RWPE2 (cell line): ENCODE results near the gene PMPCA.

Experiments used
- ATAC-seq: fragments of 200-7000 bp; cut with Tn5 transposase; 3 replicates; pipeline ENCODE4 v1.9.1; 2021; ENCODE audit warnings: low read depth
- DNase-seq: peaks from one replicate; pipeline ENCODE4 v3.0.0-alpha.2; 2020; ENCODE audit warnings: low spot score
- H3K27ac ChIP-seq: fragments of 450-650 bp; 2 replicates; pipeline ENCODE4 v1.5.1; 2017; ENCODE audit warnings: mild to moderate bottlenecking; ENCODE audit not compliant: poor library complexity, severe bottlenecking
- H3K27me3 ChIP-seq: fragments of 250-450 bp; sonication (Bioruptor Pico); 2 replicates; pipeline ENCODE4 v1.5.1; 2021; ENCODE audit warnings: mild to moderate bottlenecking, moderate library complexity; ENCODE audit not compliant: insufficient read depth, poor library complexity, severe bottlenecking
- H3K36me3 ChIP-seq: fragments of 250-450 bp; sonication (Bioruptor Pico); 2 replicates; pipeline ENCODE4 v1.5.1; 2020; ENCODE audit warnings: low read depth, mild to moderate bottlenecking, moderate library complexity
- H3K4me1 ChIP-seq: fragments of 250-450 bp; sonication (Bioruptor Pico); 2 replicates; pipeline ENCODE4 v1.5.1; 2021; ENCODE audit warnings: mild to moderate bottlenecking, moderate library complexity; ENCODE audit not compliant: insufficient read depth, poor library complexity, severe bottlenecking
- H3K4me3 ChIP-seq: fragments of 250-450 bp; sonication (Bioruptor Pico); 2 replicates; pipeline ENCODE4 v1.5.1; 2021; ENCODE audit warnings: mild to moderate bottlenecking, moderate library complexity; ENCODE audit not compliant: severe bottlenecking
- H3K9me3 ChIP-seq: fragments of 250-450 bp; sonication (Bioruptor Pico); 2 replicates; pipeline ENCODE4 v1.5.1; 2021; ENCODE audit warnings: mild to moderate bottlenecking, moderate library complexity; ENCODE audit not compliant: severe bottlenecking
- CTCF ChIP-seq: fragments of 450-650 bp; IDR thresholded peaks from one replicate; pipeline ENCODE4 v1.5.1; 2017; ENCODE audit warnings: mild to moderate bottlenecking, moderate library complexity; ENCODE audit not compliant: poor library complexity, severe bottlenecking

PMPCA gene

GRCh38 chr9:136407911-136408310 lies 2.5 kb upstream of the PMPCA start:
- peaks cover 65% of the 10 kb centered on the region for H3K36me3 ChIP-seq

GRCh38 chr9:136409557-136410455 lies 652 bp upstream of the PMPCA start:
- Histone ChIP-seq H3K36me3 (peaks cover 72% of the 10 kb centered on the region), H3K4me1 (peaks cover 8% of the 10 kb centered on the region), H3K4me3 (peak overlapping the region; percentile 76), H3K27ac (peak overlapping the region; percentile 66), H3K9me3 (no peaks in the 10 kb centered on the region), H3K27me3 (no peaks in the 10 kb centered on the region)
- DNase-seq (peak; percentile 61), ATAC-seq (peak; percentile 49)
- TF ChIP-seq CTCF = no peak

More at GRCh38 chr9:136407911-136408310, 2.5 kb upstream of the PMPCA start:
- ATAC-seq = no peak
- Histone ChIP-seq H3K9me3 (no peaks in the 10 kb centered on the region), H3K4me1 (peaks cover 8% of the 10 kb centered on the region), H3K27me3 (no peaks in the 10 kb centered on the region), H3K27ac (no peak overlapping the region), H3K4me3 (no peak overlapping the region)
- TF ChIP-seq CTCF = no peak
- DNase-seq = no peak

GRCh38 chr9:136411378-136411777 lies 920 bp downstream of the PMPCA start:
- no peak for TF ChIP-seq CTCF
- no peaks in the 10 kb centered on the region for H3K9me3 ChIP-seq
- ATAC-seq (no peak), DNase-seq (no peak)
- peak overlapping the region; percentile 66 for H3K27ac ChIP-seq
- H3K4me1 ChIP-seq = peaks cover 8% of the 10 kb centered on the region
- peaks cover 72% of the 10 kb centered on the region for H3K36me3 ChIP-seq
- H3K4me3 ChIP-seq = peak overlapping the region; percentile 76
- no peaks in the 10 kb centered on the region for H3K27me3 ChIP-seq

- H3K36me3 ChIP-seq = peaks cover 74% of the 10 kb centered on the region
- DNase-seq = no peak
- H3K27ac ChIP-seq = no peak overlapping the region
- no peaks in the 10 kb centered on the region for H3K27me3 ChIP-seq
- H3K9me3 ChIP-seq = no peaks in the 10 kb centered on the region
- peaks cover 8% of the 10 kb centered on the region for H3K4me1 ChIP-seq
- H3K4me3 ChIP-seq = no peak overlapping the region
- no peak for ATAC-seq
- TF ChIP-seq CTCF = no peak
Observed at GRCh38 chr9:136412962-136413361, 2.5 kb downstream of the PMPCA start.

- ATAC-seq (no peak), DNase-seq (no peak)
- no peak for TF ChIP-seq CTCF
- H3K27me3 ChIP-seq = no peaks in the 10 kb centered on the region
- H3K4me1 ChIP-seq = peaks cover 8% of the 10 kb centered on the region
- no peak overlapping the region for H3K27ac ChIP-seq
- no peak overlapping the region for H3K4me3 ChIP-seq
- H3K36me3 ChIP-seq = peaks cover 93% of the 10 kb centered on the region
- no peaks in the 10 kb centered on the region for H3K9me3 ChIP-seq
Observed at GRCh38 chr9:136416427-136416826, 6.0 kb downstream of the PMPCA start.
